ENCODE data around the gene C1QTNF9B.

C1QTNF9B gene

DNA sequence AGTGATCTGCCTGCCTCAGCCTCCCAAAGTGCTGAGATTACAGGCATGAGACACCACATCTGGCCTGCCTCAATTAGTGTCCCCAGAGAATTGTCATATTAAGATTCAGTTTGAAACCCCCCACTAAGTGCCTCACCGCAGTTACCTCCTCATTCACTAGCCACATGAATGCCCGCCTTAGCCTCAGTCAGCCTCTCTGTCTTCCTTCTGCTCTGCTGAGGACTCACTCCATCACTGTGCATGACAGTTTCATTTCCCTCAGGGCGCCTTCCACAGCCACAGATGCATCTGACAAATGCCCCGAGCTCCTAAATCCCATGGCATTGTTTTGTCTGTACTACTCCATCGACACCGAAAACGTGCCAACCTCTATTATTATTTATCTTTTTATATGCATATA is 31.4 kb downstream of the C1QTNF9B start:
- H3K4me1 ChIP-seq (ENCODE audit: low read length), result peaks cover 15% of the 10 kb centered on the region
- H3K27me3 ChIP-seq (ENCODE audit: low read depth, low read length), result no peaks in the 10 kb centered on the region
- H3K27ac ChIP-seq (ENCODE audit: low read length), result no peak overlapping the region
- TF ChIP-seq EZH2phosphoT487 (IDR thresholded peaks at IDR 0.05; ENCODE audit: low read depth), result no peak
- TF ChIP-seq, protein P1, sequence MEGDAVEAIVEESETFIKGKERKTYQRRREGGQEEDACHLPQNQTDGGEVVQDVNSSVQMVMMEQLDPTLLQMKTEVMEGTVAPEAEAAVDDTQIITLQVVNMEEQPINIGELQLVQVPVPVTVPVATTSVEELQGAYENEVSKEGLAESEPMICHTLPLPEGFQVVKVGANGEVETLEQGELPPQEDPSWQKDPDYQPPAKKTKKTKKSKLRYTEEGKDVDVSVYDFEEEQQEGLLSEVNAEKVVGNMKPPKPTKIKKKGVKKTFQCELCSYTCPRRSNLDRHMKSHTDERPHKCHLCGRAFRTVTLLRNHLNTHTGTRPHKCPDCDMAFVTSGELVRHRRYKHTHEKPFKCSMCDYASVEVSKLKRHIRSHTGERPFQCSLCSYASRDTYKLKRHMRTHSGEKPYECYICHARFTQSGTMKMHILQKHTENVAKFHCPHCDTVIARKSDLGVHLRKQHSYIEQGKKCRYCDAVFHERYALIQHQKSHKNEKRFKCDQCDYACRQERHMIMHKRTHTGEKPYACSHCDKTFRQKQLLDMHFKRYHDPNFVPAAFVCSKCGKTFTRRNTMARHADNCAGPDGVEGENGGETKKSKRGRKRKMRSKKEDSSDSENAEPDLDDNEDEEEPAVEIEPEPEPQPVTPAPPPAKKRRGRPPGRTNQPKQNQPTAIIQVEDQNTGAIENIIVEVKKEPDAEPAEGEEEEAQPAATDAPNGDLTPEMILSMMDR (IDR thresholded peaks at IDR 0.05; ENCODE audit: low read depth, low read length), result no peak
- H3K9ac ChIP-seq (ENCODE audit: low read length), result no peak overlapping the region
- H3K79me2 ChIP-seq (ENCODE audit: low read length), result no peaks in the 10 kb centered on the region
- no peak overlapping the region for H2AFZ ChIP-seq (ENCODE audit: low read depth, low read length)
- H4K20me1 ChIP-seq (ENCODE audit: insufficient read depth, low read length), result no peaks in the 10 kb centered on the region
- H3K4me3 ChIP-seq (ENCODE audit: low read length), result no peak overlapping the region
- H3K9me3 ChIP-seq (ENCODE audit: insufficient read depth, low read length), result no peaks in the 10 kb centered on the region
- no peak overlapping the region for H3K4me2 ChIP-seq (ENCODE audit: low read length)
- H3K36me3 ChIP-seq (replicated peaks; ENCODE audit: low read depth, low read length), result no peaks in the 10 kb centered on the region

DNA sequence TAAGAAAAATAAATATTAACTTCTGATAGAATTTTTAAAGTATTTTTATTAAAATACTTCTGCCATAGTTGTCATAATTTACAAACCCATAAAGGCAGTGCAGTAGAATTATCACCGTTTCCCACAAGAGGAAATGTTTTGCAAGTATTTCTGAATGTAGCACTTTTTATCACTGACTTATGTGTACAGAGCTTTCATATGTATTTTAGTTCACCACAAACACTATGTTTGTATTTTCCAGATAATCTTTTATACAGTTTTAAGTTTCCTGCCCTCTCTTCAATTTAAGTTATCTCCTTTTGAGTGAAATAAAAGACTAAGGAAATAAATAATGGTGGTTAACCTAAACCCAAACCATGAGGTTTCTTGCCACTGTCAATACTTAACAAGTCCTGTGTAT is 32.3 kb downstream of the C1QTNF9B start:
- no peaks in the 10 kb centered on the region for H3K27me3 ChIP-seq (ENCODE audit: low read depth, low read length)
- TF ChIP-seq EZH2phosphoT487 (IDR thresholded peaks at IDR 0.05; ENCODE audit: low read depth), result no peak
- TF ChIP-seq, protein P1 (IDR thresholded peaks at IDR 0.05; ENCODE audit: low read depth, low read length), result no peak
- H3K4me2 ChIP-seq (ENCODE audit: low read length), result no peak overlapping the region
- H3K36me3 ChIP-seq (replicated peaks; ENCODE audit: low read depth, low read length), result no peaks in the 10 kb centered on the region
- no peaks in the 10 kb centered on the region for H3K79me2 ChIP-seq (ENCODE audit: low read length)
- no peak overlapping the region for H3K27ac ChIP-seq (ENCODE audit: low read length)
- H3K9ac ChIP-seq (ENCODE audit: low read length), result no peak overlapping the region
- no peaks in the 10 kb centered on the region for H4K20me1 ChIP-seq (ENCODE audit: insufficient read depth, low read length)
- no peaks in the 10 kb centered on the region for H3K9me3 ChIP-seq (ENCODE audit: insufficient read depth, low read length)
- H2AFZ ChIP-seq (ENCODE audit: low read depth, low read length), result no peak overlapping the region
- no peak overlapping the region for H3K4me3 ChIP-seq (ENCODE audit: low read length)
- H3K4me1 ChIP-seq (ENCODE audit: low read length), result peaks cover 10% of the 10 kb centered on the region

DNA sequence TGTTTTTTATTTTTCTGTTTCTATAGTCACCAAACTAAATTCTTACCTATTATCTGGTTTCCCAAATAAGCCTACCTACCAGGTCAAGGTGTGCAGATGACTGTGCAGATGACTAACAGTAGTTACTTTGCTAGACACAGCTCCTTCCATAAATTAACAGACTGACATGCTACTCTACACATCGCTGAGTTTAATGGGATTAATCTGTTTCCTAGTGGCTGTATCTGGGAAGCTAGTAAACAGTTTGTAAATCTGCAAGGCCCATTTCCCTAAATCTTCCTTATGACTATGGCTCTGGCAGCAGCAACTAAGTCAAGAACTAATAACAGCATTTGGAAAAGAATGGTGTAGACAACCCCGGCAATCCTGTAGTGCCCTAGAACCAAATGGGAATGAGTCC is 36.0 kb downstream of the C1QTNF9B start:
- no peak overlapping the region for H3K4me2 ChIP-seq (ENCODE audit: low read length)
- H3K4me1 ChIP-seq (ENCODE audit: low read length), result peaks cover 10% of the 10 kb centered on the region
- no peak overlapping the region for H3K9ac ChIP-seq (ENCODE audit: low read length)
- H3K9me3 ChIP-seq (ENCODE audit: insufficient read depth, low read length), result no peaks in the 10 kb centered on the region
- no peak for TF ChIP-seq EZH2phosphoT487 (IDR thresholded peaks at IDR 0.05; ENCODE audit: low read depth)
- TF ChIP-seq, protein P1 (IDR thresholded peaks at IDR 0.05; ENCODE audit: low read depth, low read length), result no peak
- H4K20me1 ChIP-seq (ENCODE audit: insufficient read depth, low read length), result no peaks in the 10 kb centered on the region
- H3K27me3 ChIP-seq (ENCODE audit: low read depth, low read length), result no peaks in the 10 kb centered on the region
- H2AFZ ChIP-seq (ENCODE audit: low read depth, low read length), result no peak overlapping the region
- no peak overlapping the region for H3K4me3 ChIP-seq (ENCODE audit: low read length)
- no peaks in the 10 kb centered on the region for H3K79me2 ChIP-seq (ENCODE audit: low read length)
- H3K36me3 ChIP-seq (replicated peaks; ENCODE audit: low read depth, low read length), result peaks cover 3% of the 10 kb centered on the region
- H3K27ac ChIP-seq (ENCODE audit: low read length), result no peak overlapping the region

DNA sequence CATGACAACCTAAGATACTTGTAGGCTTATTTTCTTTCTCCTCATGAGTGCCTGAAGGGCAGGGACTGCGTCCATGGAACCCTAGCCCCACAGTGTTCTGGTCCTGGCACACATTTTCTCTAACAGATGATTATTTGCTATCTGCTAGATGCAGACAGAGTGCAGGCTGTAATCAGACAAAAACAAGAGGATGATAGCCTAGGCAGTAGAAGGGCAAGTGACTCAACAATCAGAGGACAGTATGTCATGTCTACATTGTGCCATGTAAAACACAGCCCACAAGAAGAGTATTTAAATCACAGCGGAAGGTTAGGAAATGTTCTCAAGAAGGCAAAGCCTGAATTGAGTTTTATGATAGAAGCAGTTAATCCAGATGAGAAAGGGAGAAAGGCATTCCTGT is 37.4 kb downstream of the C1QTNF9B start:
- H3K79me2 ChIP-seq (ENCODE audit: low read length), result no peaks in the 10 kb centered on the region
- no peaks in the 10 kb centered on the region for H3K9me3 ChIP-seq (ENCODE audit: insufficient read depth, low read length)
- no peak overlapping the region for H3K27ac ChIP-seq (ENCODE audit: low read length)
- 0 out of 2 replicates have a peak, but pooled peaks cover 5% of the 10 kb centered on the region for H3K4me1 ChIP-seq (ENCODE audit: low read length)
- TF ChIP-seq EZH2phosphoT487 (IDR thresholded peaks at IDR 0.05; ENCODE audit: low read depth), result no peak
- TF ChIP-seq, protein P1 (IDR thresholded peaks at IDR 0.05; ENCODE audit: low read depth, low read length), result no peak
- H3K27me3 ChIP-seq (ENCODE audit: low read depth, low read length), result no peaks in the 10 kb centered on the region
- no peak overlapping the region for H3K4me3 ChIP-seq (ENCODE audit: low read length)
- no peaks in the 10 kb centered on the region for H4K20me1 ChIP-seq (ENCODE audit: insufficient read depth, low read length)
- no peak overlapping the region for H3K9ac ChIP-seq (ENCODE audit: low read length)
- H2AFZ ChIP-seq (ENCODE audit: low read depth, low read length), result no peak overlapping the region
- no peak overlapping the region for H3K4me2 ChIP-seq (ENCODE audit: low read length)
- H3K36me3 ChIP-seq (replicated peaks; ENCODE audit: low read depth, low read length), result peaks cover 3% of the 10 kb centered on the region

Data from OCI-LY3 (cell line).